AG04449 (cell line): ENCODE measurements around the gene SAT2.
A peak's percentile ranks its signal among the peaks of the same experiment; 100 is the strongest.

Source experiments
- CTCF ChIA-PET: fragments of 350-600 bp; formaldehyde crosslinking; extraction: SDS; loops from one replicate; lab custom pipeline; 2021; ENCODE audit warnings: antibody characterized with exemption; lab: Yijun Ruan, JAX
- POLR2A ChIA-PET: fragments of 400-600, 350-600 bp; formaldehyde crosslinking; extraction: SDS; loops from one replicate; lab custom pipeline; 2020; ENCODE audit warnings: antibody characterized with exemption, inconsistent platforms; lab: Yijun Ruan, JAX
- DNase-seq: peaks from one replicate; pipeline ENCODE4 v3.0.0-alpha.2; 2010; ENCODE audit warnings: low read depth, low spot score
- H3K4me3 ChIP-seq: 2 replicates; pipeline ENCODE4 v1.5.1; 2011; ENCODE audit warnings: low read depth, mild to moderate bottlenecking, control low read depth, low read length
- TF ChIP-seq, protein P1 (sequence below): IDR thresholded peaks from one replicate; pipeline ENCODE4 v1.5.1; 2011; ENCODE audit warnings: mild to moderate bottlenecking, moderate library complexity, low read length, control low read depth, inconsistent platforms; ENCODE audit not compliant: insufficient read depth; ENCODE audit errors: missing control alignments

The SAT2 gene

DNA sequence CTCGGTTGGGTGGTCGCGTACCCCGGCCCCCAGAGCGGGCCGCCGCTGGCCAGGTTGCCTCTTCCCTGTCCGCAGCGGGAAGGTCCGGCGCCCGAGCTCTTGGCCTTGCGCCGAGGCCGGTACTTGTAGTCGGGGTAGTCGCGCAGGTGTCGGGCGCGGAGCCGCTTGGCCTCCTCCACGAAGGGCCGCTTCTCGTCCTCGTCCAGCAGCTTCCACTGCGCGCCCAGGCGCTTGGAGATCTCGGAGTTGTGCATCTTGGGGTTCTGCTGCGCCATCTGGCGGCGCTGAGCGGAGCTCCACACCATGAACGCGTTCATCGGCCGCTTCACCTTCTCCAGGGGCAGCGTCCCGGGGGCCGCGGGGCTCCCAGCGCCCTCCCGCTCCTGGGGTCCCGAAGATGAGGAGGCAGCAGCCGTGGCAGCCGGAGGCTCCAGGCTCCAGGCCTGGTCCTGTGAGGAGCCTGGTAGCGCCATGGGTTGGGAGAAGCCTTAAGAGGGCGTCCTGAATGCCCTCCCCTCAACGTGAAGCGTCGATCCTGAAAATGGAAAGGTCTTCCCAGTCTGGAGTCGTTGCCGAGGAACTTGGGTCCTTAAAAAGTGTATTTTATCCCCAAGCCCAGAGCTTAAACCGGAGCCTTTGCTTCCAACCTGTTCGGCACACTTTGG is 38.3 kb downstream of the SAT2 start:
- peak overlapping the region; percentile 6; the same call in 1 of the 2 replicates for H3K4me3 ChIP-seq
- TF ChIP-seq, protein P1, sequence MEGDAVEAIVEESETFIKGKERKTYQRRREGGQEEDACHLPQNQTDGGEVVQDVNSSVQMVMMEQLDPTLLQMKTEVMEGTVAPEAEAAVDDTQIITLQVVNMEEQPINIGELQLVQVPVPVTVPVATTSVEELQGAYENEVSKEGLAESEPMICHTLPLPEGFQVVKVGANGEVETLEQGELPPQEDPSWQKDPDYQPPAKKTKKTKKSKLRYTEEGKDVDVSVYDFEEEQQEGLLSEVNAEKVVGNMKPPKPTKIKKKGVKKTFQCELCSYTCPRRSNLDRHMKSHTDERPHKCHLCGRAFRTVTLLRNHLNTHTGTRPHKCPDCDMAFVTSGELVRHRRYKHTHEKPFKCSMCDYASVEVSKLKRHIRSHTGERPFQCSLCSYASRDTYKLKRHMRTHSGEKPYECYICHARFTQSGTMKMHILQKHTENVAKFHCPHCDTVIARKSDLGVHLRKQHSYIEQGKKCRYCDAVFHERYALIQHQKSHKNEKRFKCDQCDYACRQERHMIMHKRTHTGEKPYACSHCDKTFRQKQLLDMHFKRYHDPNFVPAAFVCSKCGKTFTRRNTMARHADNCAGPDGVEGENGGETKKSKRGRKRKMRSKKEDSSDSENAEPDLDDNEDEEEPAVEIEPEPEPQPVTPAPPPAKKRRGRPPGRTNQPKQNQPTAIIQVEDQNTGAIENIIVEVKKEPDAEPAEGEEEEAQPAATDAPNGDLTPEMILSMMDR: peak; percentile 89
- CTCF ChIA-PET: interaction anchor here (0.7 to 4.5 kb wide), 35 partner anchors 11 to 544 kb away, joined by 3 to 61 read pairs (median 4); partner anchors contain the start of genes ATP1B2, CD68, DNAH2 and FXR2
- POLR2A ChIA-PET: interaction anchor here (0.5 to 4.4 kb wide), 6 partner anchors 11 to 194 kb away, joined by 3 to 31 read pairs (median 4); partner anchors contain the start of genes CD68 and WRAP53
- no peak for DNase-seq

DNA sequence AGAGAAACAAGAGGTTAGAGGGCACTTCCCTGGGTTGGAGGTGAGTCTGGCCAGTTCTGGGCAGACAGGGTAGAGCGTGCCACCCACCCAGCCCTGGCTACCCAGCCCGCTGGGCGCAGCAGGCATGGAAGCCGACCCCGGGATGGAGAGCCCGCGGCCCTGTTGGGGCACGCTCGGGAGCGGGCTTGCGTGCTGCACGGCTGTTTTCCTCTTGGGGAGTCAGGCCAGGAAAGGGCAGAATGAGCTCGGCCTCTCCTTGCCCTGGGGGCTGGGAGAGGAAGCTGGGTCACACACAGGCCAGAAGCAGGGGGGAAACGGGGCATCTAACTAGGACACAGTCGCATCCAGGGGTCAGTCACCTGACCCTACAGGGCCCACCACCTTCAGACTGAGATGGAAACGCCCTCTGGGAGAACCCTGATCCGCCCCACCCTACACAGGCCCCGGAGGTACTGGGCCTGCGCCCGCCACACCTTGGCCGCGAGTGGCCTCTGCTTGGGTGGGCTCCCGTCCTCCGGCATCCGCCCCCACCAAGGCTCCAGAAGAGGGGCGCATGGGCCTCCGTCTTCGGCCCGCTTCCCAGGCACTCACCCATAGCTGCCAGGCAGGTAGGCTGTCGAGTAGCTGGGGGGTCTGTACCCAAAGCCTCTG is 38.9 kb downstream of the SAT2 start:
- ChIA-PET POLR2A (interaction anchor here (0.5 to 4.4 kb wide), 7 partner anchors 10 to 193 kb away, joined by 3 to 31 read pairs (median 4); partner anchors contain the start of genes CD68, FXR2 and WRAP53), CTCF (interaction anchor here (0.7 to 4.5 kb wide), 32 partner anchors 10 to 543 kb away, joined by 3 to 61 read pairs (median 6); partner anchors contain the start of genes ATP1B2, CD68, DNAH2 and FXR2)
- no peak for DNase-seq
- TF ChIP-seq, protein P1: no peak
- H3K4me3 ChIP-seq: no peak overlapping the region; the same call in 1 of the 2 replicates

DNA sequence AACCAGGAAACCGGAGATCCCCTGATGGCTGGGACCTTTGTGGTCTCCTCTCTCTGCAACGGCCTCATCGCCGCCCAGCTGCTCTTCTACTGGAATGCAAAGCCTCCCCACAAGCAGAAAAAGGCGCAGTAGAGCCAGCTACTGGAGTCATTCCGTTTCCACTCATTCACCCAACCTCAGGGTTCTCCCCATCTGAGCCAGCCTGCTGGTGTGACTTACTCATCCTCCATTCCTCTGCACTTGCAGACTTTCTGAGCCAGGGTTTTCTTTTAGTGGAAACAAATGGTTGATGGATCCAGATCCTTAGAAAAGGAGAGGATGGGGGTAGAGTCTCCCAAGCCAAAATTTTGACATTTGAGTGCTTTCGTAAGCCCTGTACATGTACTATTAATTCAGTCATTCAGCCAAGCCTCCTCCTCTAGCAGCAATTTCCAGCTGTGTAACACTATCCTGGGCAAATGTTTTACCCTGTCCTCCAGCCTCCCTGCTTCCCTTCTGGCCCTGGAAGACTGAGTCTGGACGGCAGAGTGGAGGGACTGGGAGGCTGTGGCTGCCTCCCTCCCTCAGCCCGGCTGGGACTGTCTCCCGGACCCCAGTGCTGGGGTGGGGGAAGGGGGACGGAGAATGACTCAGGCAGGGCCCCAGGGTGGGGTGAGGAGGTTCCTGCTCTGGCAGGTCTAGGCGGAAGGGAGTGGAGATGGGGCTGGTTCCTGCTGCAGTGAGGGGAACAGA is 40.0 kb downstream of the SAT2 start:
- ChIA-PET POLR2A (interaction anchor here (0.6 to 4.4 kb wide), 10 partner anchors 9 to 236 kb away, joined by 3 to 31 read pairs (median 4); partner anchors contain the start of genes CD68, FXR2, POLR2A and SAT2), CTCF (interaction anchor here (0.9 to 5.1 kb wide), 8 partner anchors 9 to 100 kb away, joined by 3 to 57 read pairs (median 21); partner anchors contain the start of genes CD68, SENP3, TP53 and WRAP53)
- TF ChIP-seq, protein P1: peak; percentile 21
- H3K4me3 ChIP-seq: peak overlapping the region; percentile 23; the same call in 1 of the 2 replicates
- peak; percentile 86 for DNase-seq

DNA sequence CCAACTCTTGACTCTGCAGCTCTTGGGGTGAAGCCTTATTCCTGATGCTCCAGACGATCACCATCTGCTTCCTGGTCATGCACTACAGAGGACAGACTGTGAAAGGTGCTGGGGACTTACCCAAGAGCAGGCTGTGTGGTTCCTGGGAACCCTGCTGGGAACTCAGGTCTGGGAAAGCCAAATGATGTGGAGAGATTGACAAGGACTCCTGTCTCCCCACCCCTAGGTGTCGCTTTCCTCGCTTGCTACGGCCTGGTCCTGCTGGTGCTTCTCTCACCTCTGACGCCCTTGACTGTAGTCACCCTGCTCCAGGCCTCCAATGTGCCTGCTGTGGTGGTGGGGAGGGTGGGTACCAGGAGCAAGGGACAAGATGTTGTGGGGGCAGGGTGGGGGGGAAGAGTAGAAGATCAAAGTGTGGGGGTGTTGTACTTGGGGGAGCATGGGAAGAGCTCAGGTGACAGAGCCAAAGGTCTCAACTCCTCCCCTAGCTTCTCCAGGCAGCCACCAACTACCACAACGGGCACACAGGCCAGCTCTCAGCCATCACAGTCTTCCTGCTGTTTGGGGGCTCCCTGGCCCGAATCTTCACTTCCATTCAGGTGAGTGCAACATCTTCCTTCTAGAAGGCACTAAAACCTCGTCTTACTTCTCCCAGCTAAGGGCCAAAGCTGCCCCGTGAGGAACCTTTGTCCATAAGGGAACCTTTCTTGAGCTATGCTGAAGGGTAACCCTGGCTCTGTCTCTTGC is 40.8 kb downstream of the SAT2 start:
- H3K4me3 ChIP-seq: no peak overlapping the region
- TF ChIP-seq, protein P1: peak; percentile 12
- ChIA-PET POLR2A (interaction anchor here (0.6 to 4.4 kb wide), 10 partner anchors 8 to 236 kb away, joined by 3 to 31 read pairs (median 4); partner anchors contain the start of genes CD68, FXR2, POLR2A and SAT2), CTCF (interaction anchor here (0.9 to 5.1 kb wide), 8 partner anchors 11 to 101 kb away, joined by 3 to 57 read pairs (median 4); partner anchors contain the start of genes SENP3, TP53 and WRAP53)
- no peak for DNase-seq

DNA sequence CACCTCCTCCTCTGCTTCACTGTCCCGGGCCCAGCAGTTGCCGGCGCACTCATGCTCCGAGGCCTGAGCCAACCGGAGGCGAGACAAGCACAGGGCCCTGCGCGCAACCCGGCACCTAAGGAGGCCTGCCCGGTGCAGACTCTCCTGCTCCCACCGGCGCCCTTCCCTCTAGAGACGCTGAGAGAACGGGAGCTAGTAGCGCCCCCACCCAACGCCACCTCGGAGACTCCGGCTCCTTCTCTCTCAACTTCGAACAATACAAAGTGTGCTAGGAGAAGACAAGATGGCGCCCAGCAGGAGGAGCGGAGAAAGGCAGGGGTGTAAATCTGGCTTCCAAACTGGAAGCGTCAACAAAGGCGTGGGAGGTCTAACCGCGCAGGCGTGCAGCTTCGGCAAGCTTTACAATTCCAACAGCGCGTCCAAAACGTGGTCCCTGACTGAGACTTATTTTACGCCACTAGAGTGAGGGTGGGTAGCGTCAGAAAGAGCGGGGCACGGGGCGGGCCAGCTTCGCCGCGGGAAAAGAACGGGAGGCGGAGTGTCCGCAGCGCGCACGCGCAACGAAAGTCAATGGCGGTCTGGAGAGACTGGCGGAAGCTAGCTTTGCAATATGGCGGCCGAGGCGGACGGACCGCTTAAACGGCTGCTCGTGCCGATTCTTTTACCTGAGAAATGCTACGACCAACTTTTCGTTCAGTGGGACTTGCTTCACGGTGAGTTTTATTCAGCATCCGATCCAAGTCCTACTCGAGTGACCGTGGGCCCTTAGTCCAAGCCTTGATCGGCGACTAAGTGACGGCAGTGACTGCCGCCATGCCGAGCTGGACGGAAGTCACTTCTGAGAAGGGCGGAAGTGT is 44.1 kb downstream of the SAT2 start, which contains the start of gene MPDU1:
MPDU1 (plus strand) TSS at position 600 of the 857 bp plus-strand sequence; CDS start at position 611, 11 bp downstream.
- POLR2A ChIA-PET: interaction anchor here (0.6 to 3.6 kb wide), 6 partner anchors 9 to 103 kb away, joined by 4 to 45 read pairs (median 6); partner anchors contain the start of genes POLR2A, TP53 and WRAP53
- CTCF ChIA-PET: interaction anchor here (1.0 to 5.1 kb wide), 4 partner anchors 23 to 303 kb away, joined by 3 to 57 read pairs (median 19); partner anchors contain the start of genes SENP3, TP53 and WRAP53

More for the DNA sequence above, 44.1 kb downstream of the SAT2 start, which contains the start of gene MPDU1:
- TF ChIP-seq, protein P1: no peak
- peak; percentile 73 for DNase-seq
- peak within 1 kb of the TSS; percentile 81 for H3K4me3 ChIP-seq
